GM23338 (cell line): ENCODE measurements around the gene TNNI3K. TPM values are rescaled to one million over a fixed set of nuclear protein-coding genes. Genes with fewer than 3 reads are reported as not detected.

Source experiments
- ATAC-seq: fragments of 200-7000 bp; cut with Tn5 transposase; 3 replicates; pipeline ENCODE4 v1.9.1; 2020
- DNase-seq: peaks from one replicate; pipeline ENCODE4 v3.0.0-alpha.2; 2015; ENCODE audit warnings: low spot score
- H2AFZ ChIP-seq: fragments of 200-600 bp; sonication (generic); 2 replicates; pipeline ENCODE4 v1.8.0; 2016; ENCODE audit warnings: antibody characterized with exemption, mild to moderate bottlenecking, moderate library complexity
- H3F3A ChIP-seq: fragments of 200-600 bp; sonication (generic); replicated peaks from 2 replicates; pipeline ENCODE4 v1.8.0; 2017; ENCODE audit warnings: antibody characterized with exemption, mixed run types, low read depth
- H3K27ac ChIP-seq: fragments of 200-600 bp; sonication (generic); 2 replicates; pipeline ENCODE4 v1.6.1; 2016; ENCODE audit warnings: low read depth
- H3K27me3 ChIP-seq: fragments of 200-600 bp; sonication (generic); 2 replicates; pipeline ENCODE4 v1.8.0; 2016; ENCODE audit warnings: mild to moderate bottlenecking, mixed run types, moderate library complexity; ENCODE audit not compliant: insufficient read depth
- H3K36me3 ChIP-seq: fragments of 200-600 bp; sonication (generic); 2 replicates; pipeline ENCODE4 v1.8.0; 2016; ENCODE audit warnings: mild to moderate bottlenecking; ENCODE audit not compliant: insufficient read depth
- H3K4me1 ChIP-seq: fragments of 200-600 bp; sonication (generic); 2 replicates; pipeline ENCODE4 v1.8.0; 2016; ENCODE audit warnings: mild to moderate bottlenecking, moderate library complexity; ENCODE audit not compliant: insufficient read depth
- H3K4me2 ChIP-seq: fragments of 200-600 bp; sonication (generic); 2 replicates; pipeline ENCODE4 v1.7.1; 2017; ENCODE audit warnings: mixed run types
- H3K4me3 ChIP-seq: fragments of 200-600 bp; sonication (generic); 2 replicates; pipeline ENCODE4 v1.6.1; 2016; ENCODE audit warnings: mixed run types
- H3K79me2 ChIP-seq: fragments of 200-600 bp; sonication (generic); replicated peaks from 2 replicates; pipeline ENCODE4 v1.8.0; 2017; ENCODE audit warnings: mild to moderate bottlenecking; ENCODE audit not compliant: insufficient read depth
- H3K9me2 ChIP-seq: fragments of 200-600 bp; sonication (generic); 2 replicates; pipeline ENCODE4 v1.8.0; 2017; ENCODE audit not compliant: insufficient read depth
- H4K20me1 ChIP-seq: fragments of 200-600 bp; sonication (generic); replicated peaks from 2 replicates; pipeline ENCODE4 v1.8.0; 2017; ENCODE audit warnings: mild to moderate bottlenecking; ENCODE audit not compliant: insufficient read depth
- H3K27ac Mint-ChIP-seq: 2 replicates; pipeline ENCODE4 v1.8.0; 2020; ENCODE audit warnings: inconsistent platforms, mild to moderate bottlenecking, moderate library complexity, mixed read lengths
- H3K27me3 Mint-ChIP-seq: 3 replicates; pipeline ENCODE4 v1.8.0; 2022; ENCODE audit warnings: low read depth, mild to moderate bottlenecking, moderate library complexity, mixed read lengths, inconsistent platforms; ENCODE audit not compliant: insufficient read depth, poor library complexity
- H3K36me3 Mint-ChIP-seq: 3 replicates; pipeline ENCODE4 v1.8.0; 2021; ENCODE audit warnings: low read depth, mild to moderate bottlenecking, inconsistent platforms, moderate library complexity, mixed read lengths
- H3K4me1 Mint-ChIP-seq: 3 replicates; pipeline ENCODE4 v1.8.0; 2020; ENCODE audit warnings: mild to moderate bottlenecking, inconsistent platforms, mixed read lengths
- H3K4me3 Mint-ChIP-seq: 3 replicates; pipeline ENCODE4 v1.8.0; 2021; ENCODE audit warnings: moderate library complexity, mild to moderate bottlenecking, inconsistent platforms, mixed read lengths
- H3K9me3 Mint-ChIP-seq: 3 replicates; pipeline ENCODE4 v1.8.0; 2020; ENCODE audit warnings: moderate library complexity, mild to moderate bottlenecking, inconsistent platforms, mixed read lengths
- CREB1 ChIP-seq: fragments of 250-450 bp; sonication (Bioruptor Pico); IDR thresholded peaks from 2 replicates; pipeline ENCODE4 v1.5.0; 2020; ENCODE audit warnings: low read depth, mild to moderate bottlenecking, moderate library complexity
- EZH2 ChIP-seq: fragments of 200-600 bp; sonication (generic); IDR thresholded peaks from one replicate; pipeline ENCODE4 v1.8.0; 2017; ENCODE audit warnings: antibody characterized with exemption, mild to moderate bottlenecking, low read depth; ENCODE audit not compliant: unreplicated experiment
- EZH2phosphoT487 ChIP-seq: fragments of 200-600 bp; sonication (generic); IDR thresholded peaks from one replicate; pipeline ENCODE4 v1.8.1; 2018; ENCODE audit warnings: antibody characterized with exemption; ENCODE audit not compliant: unreplicated experiment
- JUNB ChIP-seq: IDR thresholded peaks from one replicate; pipeline ENCODE4 v1.6.1; 2016; ENCODE audit warnings: antibody characterized with exemption; ENCODE audit not compliant: unreplicated experiment
- NANOG ChIP-seq: IDR thresholded peaks from 2 replicates; pipeline ENCODE4 v1.6.1; 2016; ENCODE audit warnings: antibody characterized with exemption, borderline replicate concordance
- POLR2AphosphoS5 ChIP-seq: IDR thresholded peaks from 2 replicates; pipeline ENCODE4 v1.6.1; 2016; ENCODE audit warnings: antibody characterized with exemption, low read depth
- STAT1 ChIP-seq: IDR thresholded peaks from one replicate; pipeline ENCODE4 v1.6.1; 2016; ENCODE audit warnings: antibody characterized with exemption; ENCODE audit not compliant: unreplicated experiment
- ZNF114 ChIP-seq: fragments of 250-450 bp; sonication (Bioruptor Pico); IDR thresholded peaks from 2 replicates; pipeline ENCODE4 v1.5.0; 2020; ENCODE audit warnings: mild to moderate bottlenecking, moderate library complexity
- ZNF331 ChIP-seq: fragments of 250-450 bp; sonication (Bioruptor Pico); IDR thresholded peaks from 2 replicates; pipeline ENCODE4 v1.5.0; 2020; ENCODE audit warnings: low read depth, mild to moderate bottlenecking, moderate library complexity
- polyA plus RNA-seq: library from polyadenylated mRNA; unstranded; fragments of >200 nt; fragmentation: Nextera tagmentation; extraction: Ambion mirVana; gene quantifications from 2 replicates; pipeline ENCODE4 v1.2.1, GENCODE V29; 2016
- total RNA-seq: library from RNA; depleted of rRNA; stranded (reverse); fragments of >200 nt; shearing (Covaris generic); gene quantifications from 2 replicates; pipeline ENCODE4 v1.2.3, GENCODE V29; 2014
- TF ChIP-seq, protein P1 (sequence below), 2 experiments: fragments of 200-600 bp in 1 of 2; sonication (generic) in 1 of 2; conservative IDR thresholded peaks; 2 replicates each; pipeline versions ENCODE4 v1.5.1 to v1.6.1; 2016 to 2017; ENCODE audit warnings: antibody characterized with exemption in 2 of 2, low read depth in 2 of 2, mild to moderate bottlenecking in 2 of 2, moderate library complexity in 1 of 2
- TF ChIP-seq, protein P2 (sequence below): IDR thresholded peaks from 2 replicates; pipeline ENCODE4 v1.6.1; 2016; ENCODE audit warnings: antibody characterized with exemption
- TF ChIP-seq, protein P3 (sequence below): fragments of 250-450 bp; sonication (Bioruptor Pico); IDR thresholded peaks from 2 replicates; pipeline ENCODE4 v1.5.0; 2020; ENCODE audit warnings: mild to moderate bottlenecking, moderate library complexity
- TF ChIP-seq, protein P4 (sequence below): IDR thresholded peaks from one replicate; pipeline ENCODE4 v1.6.1; 2018; ENCODE audit warnings: antibody characterized with exemption; ENCODE audit not compliant: unreplicated experiment

The TNNI3K gene
- total and polyA plus RNA-seq, 2 experiments from 2014 or later: not detected

DNA sequence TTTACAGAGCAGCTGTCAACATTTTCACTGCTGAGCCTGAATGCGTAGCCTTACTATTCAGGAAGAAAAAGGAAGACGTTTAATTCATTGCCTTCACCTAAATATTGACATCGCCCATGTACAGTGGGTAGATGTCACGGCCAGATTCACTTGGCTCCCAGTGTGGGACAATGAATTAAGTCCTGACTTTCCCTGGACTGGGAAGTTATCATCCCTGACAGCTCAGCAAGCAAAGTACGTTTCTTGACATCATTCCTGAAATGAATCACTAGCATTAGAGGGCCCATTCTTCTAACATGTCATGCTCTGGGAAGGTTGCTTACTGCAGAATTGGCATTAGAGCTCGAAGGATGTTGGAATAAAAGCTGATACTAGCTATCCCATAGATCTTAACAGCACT lies 239.4 kb downstream of the TNNI3K start:
- Histone ChIP-seq H2AFZ (no peak overlapping the region), H3K4me1 (peaks cover 7% of the 10 kb centered on the region; the same call in 1 of the 2 replicates), H3K9me2 (no peaks in the 10 kb centered on the region), H3F3A (no peaks in the 10 kb centered on the region), H3K79me2 (no peaks in the 10 kb centered on the region), H3K4me3 (no peak overlapping the region), H3K4me2 (no peak overlapping the region), H3K36me3 (no peaks in the 10 kb centered on the region), H3K27ac (no peak overlapping the region), H3K27me3 (no peaks in the 10 kb centered on the region), H4K20me1 (no peaks in the 10 kb centered on the region)
- no peaks in the 10 kb centered on the region for H3K36me3 Mint-ChIP-seq
- H3K27me3 Mint-ChIP-seq: no peaks in the 10 kb centered on the region
- TF ChIP-seq POLR2AphosphoS5 (no peak), CREB1 (CRISPR knock-in tag) (no peak), EZH2 (no peak), ZNF331 (CRISPR knock-in tag) (no peak), STAT1 (no peak), EZH2phosphoT487 (no peak), NANOG (no peak), JUNB (no peak), ZNF114 (no peak)
- TF ChIP-seq, protein P1, sequence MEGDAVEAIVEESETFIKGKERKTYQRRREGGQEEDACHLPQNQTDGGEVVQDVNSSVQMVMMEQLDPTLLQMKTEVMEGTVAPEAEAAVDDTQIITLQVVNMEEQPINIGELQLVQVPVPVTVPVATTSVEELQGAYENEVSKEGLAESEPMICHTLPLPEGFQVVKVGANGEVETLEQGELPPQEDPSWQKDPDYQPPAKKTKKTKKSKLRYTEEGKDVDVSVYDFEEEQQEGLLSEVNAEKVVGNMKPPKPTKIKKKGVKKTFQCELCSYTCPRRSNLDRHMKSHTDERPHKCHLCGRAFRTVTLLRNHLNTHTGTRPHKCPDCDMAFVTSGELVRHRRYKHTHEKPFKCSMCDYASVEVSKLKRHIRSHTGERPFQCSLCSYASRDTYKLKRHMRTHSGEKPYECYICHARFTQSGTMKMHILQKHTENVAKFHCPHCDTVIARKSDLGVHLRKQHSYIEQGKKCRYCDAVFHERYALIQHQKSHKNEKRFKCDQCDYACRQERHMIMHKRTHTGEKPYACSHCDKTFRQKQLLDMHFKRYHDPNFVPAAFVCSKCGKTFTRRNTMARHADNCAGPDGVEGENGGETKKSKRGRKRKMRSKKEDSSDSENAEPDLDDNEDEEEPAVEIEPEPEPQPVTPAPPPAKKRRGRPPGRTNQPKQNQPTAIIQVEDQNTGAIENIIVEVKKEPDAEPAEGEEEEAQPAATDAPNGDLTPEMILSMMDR (conservative IDR thresholded peaks at IDR 0.05; ENCODE audit: low read depth in 2 of 2): no peak
- TF ChIP-seq, protein P2, sequence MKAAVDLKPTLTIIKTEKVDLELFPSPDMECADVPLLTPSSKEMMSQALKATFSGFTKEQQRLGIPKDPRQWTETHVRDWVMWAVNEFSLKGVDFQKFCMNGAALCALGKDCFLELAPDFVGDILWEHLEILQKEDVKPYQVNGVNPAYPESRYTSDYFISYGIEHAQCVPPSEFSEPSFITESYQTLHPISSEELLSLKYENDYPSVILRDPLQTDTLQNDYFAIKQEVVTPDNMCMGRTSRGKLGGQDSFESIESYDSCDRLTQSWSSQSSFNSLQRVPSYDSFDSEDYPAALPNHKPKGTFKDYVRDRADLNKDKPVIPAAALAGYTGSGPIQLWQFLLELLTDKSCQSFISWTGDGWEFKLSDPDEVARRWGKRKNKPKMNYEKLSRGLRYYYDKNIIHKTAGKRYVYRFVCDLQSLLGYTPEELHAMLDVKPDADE: no peak
- TF ChIP-seq, protein P3, sequence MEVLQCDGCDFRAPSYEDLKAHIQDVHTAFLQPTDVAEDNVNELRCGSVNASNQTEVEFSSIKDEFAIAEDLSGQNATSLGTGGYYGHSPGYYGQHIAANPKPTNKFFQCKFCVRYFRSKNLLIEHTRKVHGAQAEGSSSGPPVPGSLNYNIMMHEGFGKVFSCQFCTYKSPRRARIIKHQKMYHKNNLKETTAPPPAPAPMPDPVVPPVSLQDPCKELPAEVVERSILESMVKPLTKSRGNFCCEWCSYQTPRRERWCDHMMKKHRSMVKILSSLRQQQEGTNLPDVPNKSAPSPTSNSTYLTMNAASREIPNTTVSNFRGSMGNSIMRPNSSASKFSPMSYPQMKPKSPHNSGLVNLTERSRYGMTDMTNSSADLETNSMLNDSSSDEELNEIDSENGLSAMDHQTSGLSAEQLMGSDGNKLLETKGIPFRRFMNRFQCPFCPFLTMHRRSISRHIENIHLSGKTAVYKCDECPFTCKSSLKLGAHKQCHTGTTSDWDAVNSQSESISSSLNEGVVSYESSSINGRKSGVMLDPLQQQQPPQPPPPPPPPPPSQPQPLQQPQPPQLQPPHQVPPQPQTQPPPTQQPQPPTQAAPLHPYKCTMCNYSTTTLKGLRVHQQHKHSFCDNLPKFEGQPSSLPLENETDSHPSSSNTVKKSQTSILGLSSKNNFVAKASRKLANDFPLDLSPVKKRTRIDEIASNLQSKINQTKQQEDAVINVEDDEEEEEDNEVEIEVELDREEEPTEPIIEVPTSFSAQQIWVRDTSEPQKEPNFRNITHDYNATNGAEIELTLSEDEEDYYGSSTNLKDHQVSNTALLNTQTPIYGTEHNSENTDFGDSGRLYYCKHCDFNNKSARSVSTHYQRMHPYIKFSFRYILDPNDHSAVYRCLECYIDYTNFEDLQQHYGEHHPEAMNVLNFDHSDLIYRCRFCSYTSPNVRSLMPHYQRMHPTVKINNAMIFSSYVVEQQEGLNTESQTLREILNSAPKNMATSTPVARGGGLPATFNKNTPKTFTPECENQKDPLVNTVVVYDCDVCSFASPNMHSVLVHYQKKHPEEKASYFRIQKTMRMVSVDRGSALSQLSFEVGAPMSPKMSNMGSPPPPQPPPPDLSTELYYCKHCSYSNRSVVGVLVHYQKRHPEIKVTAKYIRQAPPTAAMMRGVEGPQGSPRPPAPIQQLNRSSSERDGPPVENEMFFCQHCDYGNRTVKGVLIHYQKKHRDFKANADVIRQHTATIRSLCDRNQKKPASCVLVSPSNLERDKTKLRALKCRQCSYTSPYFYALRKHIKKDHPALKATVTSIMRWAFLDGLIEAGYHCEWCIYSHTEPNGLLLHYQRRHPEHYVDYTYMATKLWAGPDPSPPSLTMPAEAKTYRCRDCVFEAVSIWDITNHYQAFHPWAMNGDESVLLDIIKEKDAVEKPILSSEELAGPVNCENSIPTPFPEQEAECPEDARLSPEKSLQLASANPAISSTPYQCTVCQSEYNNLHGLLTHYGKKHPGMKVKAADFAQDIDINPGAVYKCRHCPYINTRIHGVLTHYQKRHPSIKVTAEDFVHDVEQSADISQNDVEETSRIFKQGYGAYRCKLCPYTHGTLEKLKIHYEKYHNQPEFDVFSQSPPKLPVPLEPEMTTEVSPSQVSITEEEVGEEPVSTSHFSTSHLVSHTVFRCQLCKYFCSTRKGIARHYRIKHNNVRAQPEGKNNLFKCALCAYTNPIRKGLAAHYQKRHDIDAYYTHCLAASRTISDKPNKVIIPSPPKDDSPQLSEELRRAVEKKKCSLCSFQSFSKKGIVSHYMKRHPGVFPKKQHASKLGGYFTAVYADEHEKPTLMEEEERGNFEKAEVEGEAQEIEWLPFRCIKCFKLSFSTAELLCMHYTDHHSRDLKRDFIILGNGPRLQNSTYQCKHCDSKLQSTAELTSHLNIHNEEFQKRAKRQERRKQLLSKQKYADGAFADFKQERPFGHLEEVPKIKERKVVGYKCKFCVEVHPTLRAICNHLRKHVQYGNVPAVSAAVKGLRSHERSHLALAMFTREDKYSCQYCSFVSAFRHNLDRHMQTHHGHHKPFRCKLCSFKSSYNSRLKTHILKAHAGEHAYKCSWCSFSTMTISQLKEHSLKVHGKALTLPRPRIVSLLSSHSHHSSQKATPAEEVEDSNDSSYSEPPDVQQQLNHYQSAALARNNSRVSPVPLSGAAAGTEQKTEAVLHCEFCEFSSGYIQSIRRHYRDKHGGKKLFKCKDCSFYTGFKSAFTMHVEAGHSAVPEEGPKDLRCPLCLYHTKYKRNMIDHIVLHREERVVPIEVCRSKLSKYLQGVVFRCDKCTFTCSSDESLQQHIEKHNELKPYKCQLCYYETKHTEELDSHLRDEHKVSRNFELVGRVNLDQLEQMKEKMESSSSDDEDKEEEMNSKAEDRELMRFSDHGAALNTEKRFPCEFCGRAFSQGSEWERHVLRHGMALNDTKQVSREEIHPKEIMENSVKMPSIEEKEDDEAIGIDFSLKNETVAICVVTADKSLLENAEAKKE: no peak
- TF ChIP-seq, protein P4, sequence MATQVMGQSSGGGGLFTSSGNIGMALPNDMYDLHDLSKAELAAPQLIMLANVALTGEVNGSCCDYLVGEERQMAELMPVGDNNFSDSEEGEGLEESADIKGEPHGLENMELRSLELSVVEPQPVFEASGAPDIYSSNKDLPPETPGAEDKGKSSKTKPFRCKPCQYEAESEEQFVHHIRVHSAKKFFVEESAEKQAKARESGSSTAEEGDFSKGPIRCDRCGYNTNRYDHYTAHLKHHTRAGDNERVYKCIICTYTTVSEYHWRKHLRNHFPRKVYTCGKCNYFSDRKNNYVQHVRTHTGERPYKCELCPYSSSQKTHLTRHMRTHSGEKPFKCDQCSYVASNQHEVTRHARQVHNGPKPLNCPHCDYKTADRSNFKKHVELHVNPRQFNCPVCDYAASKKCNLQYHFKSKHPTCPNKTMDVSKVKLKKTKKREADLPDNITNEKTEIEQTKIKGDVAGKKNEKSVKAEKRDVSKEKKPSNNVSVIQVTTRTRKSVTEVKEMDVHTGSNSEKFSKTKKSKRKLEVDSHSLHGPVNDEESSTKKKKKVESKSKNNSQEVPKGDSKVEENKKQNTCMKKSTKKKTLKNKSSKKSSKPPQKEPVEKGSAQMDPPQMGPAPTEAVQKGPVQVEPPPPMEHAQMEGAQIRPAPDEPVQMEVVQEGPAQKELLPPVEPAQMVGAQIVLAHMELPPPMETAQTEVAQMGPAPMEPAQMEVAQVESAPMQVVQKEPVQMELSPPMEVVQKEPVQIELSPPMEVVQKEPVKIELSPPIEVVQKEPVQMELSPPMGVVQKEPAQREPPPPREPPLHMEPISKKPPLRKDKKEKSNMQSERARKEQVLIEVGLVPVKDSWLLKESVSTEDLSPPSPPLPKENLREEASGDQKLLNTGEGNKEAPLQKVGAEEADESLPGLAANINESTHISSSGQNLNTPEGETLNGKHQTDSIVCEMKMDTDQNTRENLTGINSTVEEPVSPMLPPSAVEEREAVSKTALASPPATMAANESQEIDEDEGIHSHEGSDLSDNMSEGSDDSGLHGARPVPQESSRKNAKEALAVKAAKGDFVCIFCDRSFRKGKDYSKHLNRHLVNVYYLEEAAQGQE: no peak
- no peak overlapping the region for H3K27ac Mint-ChIP-seq
- no peak for ATAC-seq
- no peak overlapping the region for H3K4me3 Mint-ChIP-seq
- no peaks in the 10 kb centered on the region for H3K9me3 Mint-ChIP-seq
- no peak for DNase-seq
- peaks cover 12% of the 10 kb centered on the region; the same call in 2 of the 3 replicates for H3K4me1 Mint-ChIP-seq
